HepG2 (cell line): ENCODE measurements around the gene BTG2. TPM values are rescaled to one million over a fixed set of nuclear protein-coding genes. Genes with fewer than 3 reads are reported as not detected.

ENCODE experiments used
- ATAC-seq: fragments of 200-7000 bp; cut with Tn5 transposase; 3 replicates; pipeline ENCODE4 v1.9.1; 2020; ENCODE audit warnings: mild to moderate bottlenecking, moderate library complexity
- BruUV-seq: library from RNA; stranded (reverse); fragments of 400-500 nt; replicated peaks from 2 replicates; lab custom pipeline; 2021; lab: Mats Ljungman, UMichigan
- CTCF ChIA-PET: fragments of 300-600 bp; formaldehyde crosslinking; extraction: SDS; loops from one replicate; lab custom pipeline; 2021; ENCODE audit warnings: low total read pairs, inconsistent platforms, low intra/inter-chr PET ratio; lab: Yijun Ruan, JAX
- POLR2A ChIA-PET: fragments of 350-600 bp; sonication (Branson Sonifier 250); formaldehyde crosslinking; loops from one replicate; lab custom pipeline; 2020; ENCODE audit warnings: antibody characterized with exemption, inconsistent platforms; lab: Yijun Ruan, JAX
- DNase-seq: peaks from one replicate; pipeline ENCODE4 v3.0.0-alpha.2; 2015; ENCODE audit warnings: low spot score
- FAIRE-seq: peaks from 3 replicates; lab custom pipeline; 2011; peaks lifted over from hg19 to GRCh38; lab: Jason Lieb, UNC
- H2AFZ ChIP-seq: one replicate; pipeline ENCODE4 v1.6.1; 2011; ENCODE audit warnings: low read length, inconsistent platforms
- H3K27ac ChIP-seq: fragments of 300-600 bp; 3 replicates; pipeline ENCODE4 v1.8.0; 2011; ENCODE audit warnings: mixed run types, mild to moderate bottlenecking, mixed read lengths, low read length, inconsistent platforms; ENCODE audit not compliant: insufficient read depth; ENCODE audit errors: extremely low read length
- H3K27me3 ChIP-seq, 2 experiments: fragments of 200-600 bp in 1 of 2; 2 replicates in 1 of 2; 3 replicates in 1 of 2; pipeline versions ENCODE4 v1.6.0 to v1.8.0; 2011; ENCODE audit warnings: low read length in 2 of 2, mild to moderate bottlenecking in 2 of 2, moderate library complexity in 2 of 2, inconsistent platforms in 1 of 2; ENCODE audit not compliant: insufficient read depth in 2 of 2, control insufficient read depth in 1 of 2
- H3K36me3 ChIP-seq, 2 experiments: fragments of 200-600 bp in 1 of 2; replicated peaks in 1 of 2; 2 replicates in 1 of 2; 3 replicates in 1 of 2; pipeline versions ENCODE4 v1.5.1 to v1.8.0; 2011; ENCODE audit warnings: low read length in 2 of 2, inconsistent platforms in 1 of 2; ENCODE audit not compliant: insufficient read depth in 2 of 2, control insufficient read depth in 1 of 2
- H3K4me1 ChIP-seq: 2 replicates; pipeline ENCODE4 v1.5.1; 2012; ENCODE audit warnings: low read length, inconsistent platforms; ENCODE audit not compliant: insufficient read depth
- H3K4me2 ChIP-seq: 2 replicates; pipeline ENCODE4 v1.6.0; 2011; ENCODE audit warnings: low read depth, low read length, inconsistent platforms
- H3K4me3 ChIP-seq, 3 experiments: fragments of 200-600 bp in 1 of 3; sonication (generic), shearing (Covaris generic) in 1 of 3; replicated peaks in 1 of 3; 2 replicates each; pipeline ENCODE4 v1.5.1; 2011 to 2016; ENCODE audit warnings: low read length in 3 of 3, inconsistent platforms in 2 of 3, low read depth in 2 of 3, mild to moderate bottlenecking in 2 of 3, control low read depth in 1 of 3, mixed read lengths in 1 of 3; ENCODE audit not compliant: insufficient read depth in 1 of 3
- H3K79me2 ChIP-seq: one replicate; pipeline ENCODE4 v1.6.1; 2011; ENCODE audit warnings: low read length, inconsistent platforms; ENCODE audit not compliant: insufficient read depth
- H3K9ac ChIP-seq: 2 replicates; pipeline ENCODE4 v1.6.0; 2011; ENCODE audit warnings: mild to moderate bottlenecking, low read depth, low read length, inconsistent platforms; ENCODE audit not compliant: insufficient read depth
- H3K9me3 ChIP-seq: 2 replicates; pipeline ENCODE4 v1.5.1; 2012; ENCODE audit warnings: mild to moderate bottlenecking, low read length
- H4K20me1 ChIP-seq: 2 replicates; pipeline ENCODE4 v1.6.0; 2011; ENCODE audit warnings: inconsistent platforms, mild to moderate bottlenecking, low read length, moderate library complexity; ENCODE audit not compliant: insufficient read depth
- BHLHE40 ChIP-seq: IDR thresholded peaks from 2 replicates; pipeline ENCODE4 v1.6.1; 2011; ENCODE audit warnings: low read length, improper control_type of control experiment
- CREM ChIP-seq, 2 experiments: sonication (generic) in 1 of 2; formaldehyde crosslinking in 1 of 2; IDR thresholded peaks; 2 replicates each; pipeline versions ENCODE4 v1.4.0 to v1.6.1; 2016 to 2020; ENCODE audit warnings: antibody characterized with exemption in 1 of 2, mild to moderate bottlenecking in 1 of 2, missing genetic modification reagents in 1 of 2
- EED ChIP-seq: sonication (generic); formaldehyde crosslinking; IDR thresholded peaks from 2 replicates; pipeline ENCODE4 v1.5.0; 2020; ENCODE audit warnings: mild to moderate bottlenecking, missing genetic modification reagents
- HIVEP1 ChIP-seq: sonication (generic); formaldehyde crosslinking; IDR thresholded peaks from 2 replicates; pipeline ENCODE4 v1.4.0; 2020; ENCODE audit warnings: mild to moderate bottlenecking, missing genetic modification reagents
- HMGA1 ChIP-seq: sonication (generic); formaldehyde crosslinking; conservative IDR thresholded peaks from 2 replicates; pipeline ENCODE4 v1.4.0; 2020; ENCODE audit warnings: missing genetic modification reagents
- MED1 ChIP-seq: sonication (generic); formaldehyde crosslinking; IDR thresholded peaks from 2 replicates; pipeline ENCODE4 v1.4.0; 2020; ENCODE audit warnings: missing genetic modification reagents
- PHB2 ChIP-seq: fragments of 450-650 bp; IDR thresholded peaks from 2 replicates; pipeline ENCODE4 v1.6.1; 2018; ENCODE audit not compliant: partially characterized antibody
- SP5 ChIP-seq: IDR thresholded peaks from 2 replicates; pipeline ENCODE4 v1.6.1; 2016; ENCODE audit warnings: low read depth, borderline replicate concordance
- ZBTB21 ChIP-seq: sonication (generic); formaldehyde crosslinking; IDR thresholded peaks from 2 replicates; pipeline ENCODE4 v1.4.0; 2020; ENCODE audit warnings: missing genetic modification reagents
- ZNF34 ChIP-seq: sonication (generic); formaldehyde crosslinking; IDR thresholded peaks from 2 replicates; pipeline ENCODE4 v1.4.0; 2020; ENCODE audit warnings: mild to moderate bottlenecking, missing genetic modification reagents, borderline replicate concordance
- ZNF343 ChIP-seq: sonication (generic); formaldehyde crosslinking; IDR thresholded peaks from 2 replicates; pipeline ENCODE4 v1.4.0; 2020; ENCODE audit warnings: mild to moderate bottlenecking, missing genetic modification reagents
- WGBS: methylation state at CpG from one replicate; pipeline ENCODE4 v1.1.6; 2017; ENCODE audit warnings: low lambda C conversion rate; 5-methylcytosine and 5-hydroxymethylcytosine counted together
- in situ Hi-C: cut with HindIII; loops from 2 replicates; pipeline ENCODE4 v1.10.0; 2017; ENCODE audit warnings: low pct_unique_long_range_greater_than_20kb; ENCODE audit not compliant: extremely low pct_ligation_motif_present
- intact Hi-C: fragments of 100-400 bp; cut with micrococcal nuclease; formaldehyde crosslinking; loops from one replicate; pipeline ENCODE4 v1.10.0; 2022; ENCODE audit not compliant: unreplicated experiment
- polyA plus RNA-seq, 8 experiments: library from polyadenylated mRNA; depleted of rRNA in 3 of 8; stranded (reverse) in 7 of 8; unstranded in 1 of 8; fragments of >200 nt; fragmentation: Illumina TruSeq in 4 of 8; extraction: Trizol in 4 of 8; gene quantifications; 2 replicates each; pipeline versions ENCODE4 v1.2.1 to v1.2.3, GENCODE V29; 2011 to 2016; ENCODE audit warnings: low read depth in 4 of 8, missing spikeins in 1 of 8, mixed read lengths in 1 of 8; ENCODE audit not compliant: insufficient read depth in 1 of 8
- total RNA-seq, 5 experiments: library from RNA; depleted of rRNA; stranded (reverse); fragments of >200 nt; fragmentation: Illumina TruSeq; extraction: Trizol; gene quantifications; 2 replicates each; pipeline ENCODE4 v1.2.3, GENCODE V29; 2016; ENCODE audit warnings: low read depth in 1 of 5
- TF ChIP-seq, protein P1 (sequence below): sonication (generic); formaldehyde crosslinking; IDR thresholded peaks from 2 replicates; pipeline ENCODE4 v1.4.0; 2020; ENCODE audit warnings: missing genetic modification reagents
- TF ChIP-seq, protein P2 (sequence below): sonication (generic); formaldehyde crosslinking; IDR thresholded peaks from 2 replicates; pipeline ENCODE4; 2020; ENCODE audit warnings: missing genetic modification reagents, mild to moderate bottlenecking, borderline replicate concordance

Gene BTG2
- total and polyA plus RNA-seq, 2 of the 13 experiments (the other 11 are each of a cell fraction or from before 2014, with no cell fraction given), result 13.6 to 18.3 TPM

DNA sequence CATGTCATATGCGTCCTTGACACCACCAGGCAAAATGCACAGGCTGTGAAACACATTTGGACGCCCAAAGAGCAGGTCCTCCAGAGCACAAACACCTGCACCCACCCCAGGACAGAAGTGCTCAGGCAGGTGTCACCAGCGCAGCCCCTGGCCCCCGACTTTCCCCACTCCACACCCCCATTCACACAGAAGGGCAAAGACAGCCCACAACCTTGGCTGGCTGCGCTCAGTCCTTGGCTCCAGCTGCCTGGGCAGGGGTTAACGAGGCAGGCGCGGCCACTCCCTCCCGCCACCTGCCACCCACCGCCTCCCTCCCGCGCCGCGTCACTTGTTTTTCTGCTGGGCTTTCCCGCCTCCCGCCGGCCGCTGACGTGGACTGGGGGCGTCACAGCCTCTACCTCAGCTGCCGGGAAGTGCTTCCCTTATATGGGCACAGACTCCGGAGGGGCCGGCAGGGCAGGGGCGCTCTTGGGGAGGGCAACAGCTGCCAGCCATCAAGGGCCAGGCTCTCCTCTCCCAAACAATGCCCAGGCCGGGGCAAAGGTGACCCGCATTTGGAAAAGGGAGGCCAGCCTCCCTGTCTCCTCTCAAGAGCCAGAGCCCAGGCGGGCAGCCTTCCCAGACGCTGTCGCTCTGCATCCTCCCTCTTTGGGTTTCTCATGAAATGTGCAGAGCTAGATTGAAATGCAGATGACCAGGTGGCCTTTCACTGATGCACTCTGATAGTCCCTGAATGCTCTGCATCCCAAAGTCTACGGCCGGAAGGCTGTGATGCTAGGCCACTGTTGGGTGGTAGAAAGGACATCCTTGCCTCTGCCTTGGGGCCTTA is 14.8 kb upstream of the BTG2 start:
- H3K4me1 ChIP-seq, result peaks cover 36% of the 10 kb centered on the region
- WGBS, result 33% methylated on average over 25 of the region's 31 CpGs
- peak overlapping the region; percentile 78 for H3K4me2 ChIP-seq
- ChIA-PET CTCF (no interaction called here), POLR2A (interaction anchor here (0.9 to 6.5 kb wide), 4 partner anchors 8 to 35 kb away, joined by 5 to 77 read pairs (median 6); partner anchors contain the start of gene BTG2)
- no TSS peak for BruUV-seq
- peak overlapping the region; percentile 60; the same call in 1 of the 2 replicates for H3K9ac ChIP-seq
- peak overlapping the region in 2 of 3 experiments; percentile 30 to 53; a peak in 4 of 6 replicates for H3K4me3 ChIP-seq
- H3K9me3 ChIP-seq, result no peaks in the 10 kb centered on the region
- intact Hi-C loops (no loop called here), in situ Hi-C loops (no loop called here)
- peaks cover 0 to 49% of the 10 kb centered on the region in 2 experiments; a peak in 4 of 5 replicates for H3K27me3 ChIP-seq
- ATAC-seq, result peak; percentile 72
- no peaks in the 10 kb centered on the region for H3K36me3 ChIP-seq
- DNase-seq, result peak; percentile 53
- no peak overlapping the region for H2AFZ ChIP-seq
- no peaks in the 10 kb centered on the region for H4K20me1 ChIP-seq
- H3K27ac ChIP-seq, result peak overlapping the region; percentile 32
- FAIRE-seq, result no peak
- no peaks in the 10 kb centered on the region for H3K79me2 ChIP-seq
- TF ChIP-seq ZNF343, result no peak
- no peak for TF ChIP-seq PHB2
- TF ChIP-seq HMGA1 (CRISPR knock-in tag), result no peak
- TF ChIP-seq, protein P1, sequence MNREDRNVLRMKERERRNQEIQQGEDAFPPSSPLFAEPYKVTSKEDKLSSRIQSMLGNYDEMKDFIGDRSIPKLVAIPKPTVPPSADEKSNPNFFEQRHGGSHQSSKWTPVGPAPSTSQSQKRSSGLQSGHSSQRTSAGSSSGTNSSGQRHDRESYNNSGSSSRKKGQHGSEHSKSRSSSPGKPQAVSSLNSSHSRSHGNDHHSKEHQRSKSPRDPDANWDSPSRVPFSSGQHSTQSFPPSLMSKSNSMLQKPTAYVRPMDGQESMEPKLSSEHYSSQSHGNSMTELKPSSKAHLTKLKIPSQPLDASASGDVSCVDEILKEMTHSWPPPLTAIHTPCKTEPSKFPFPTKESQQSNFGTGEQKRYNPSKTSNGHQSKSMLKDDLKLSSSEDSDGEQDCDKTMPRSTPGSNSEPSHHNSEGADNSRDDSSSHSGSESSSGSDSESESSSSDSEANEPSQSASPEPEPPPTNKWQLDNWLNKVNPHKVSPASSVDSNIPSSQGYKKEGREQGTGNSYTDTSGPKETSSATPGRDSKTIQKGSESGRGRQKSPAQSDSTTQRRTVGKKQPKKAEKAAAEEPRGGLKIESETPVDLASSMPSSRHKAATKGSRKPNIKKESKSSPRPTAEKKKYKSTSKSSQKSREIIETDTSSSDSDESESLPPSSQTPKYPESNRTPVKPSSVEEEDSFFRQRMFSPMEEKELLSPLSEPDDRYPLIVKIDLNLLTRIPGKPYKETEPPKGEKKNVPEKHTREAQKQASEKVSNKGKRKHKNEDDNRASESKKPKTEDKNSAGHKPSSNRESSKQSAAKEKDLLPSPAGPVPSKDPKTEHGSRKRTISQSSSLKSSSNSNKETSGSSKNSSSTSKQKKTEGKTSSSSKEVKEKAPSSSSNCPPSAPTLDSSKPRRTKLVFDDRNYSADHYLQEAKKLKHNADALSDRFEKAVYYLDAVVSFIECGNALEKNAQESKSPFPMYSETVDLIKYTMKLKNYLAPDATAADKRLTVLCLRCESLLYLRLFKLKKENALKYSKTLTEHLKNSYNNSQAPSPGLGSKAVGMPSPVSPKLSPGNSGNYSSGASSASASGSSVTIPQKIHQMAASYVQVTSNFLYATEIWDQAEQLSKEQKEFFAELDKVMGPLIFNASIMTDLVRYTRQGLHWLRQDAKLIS (CRISPR knock-in tag), result no peak
- peak; percentile 35; the same call in 1 of the 2 replicates for TF ChIP-seq SP5 (CRISPR knock-in tag)
- TF ChIP-seq EED (CRISPR knock-in tag), result 0 out of 2 replicates have a peak, but pooled peaks have one; percentile 33
- TF ChIP-seq, protein P2, sequence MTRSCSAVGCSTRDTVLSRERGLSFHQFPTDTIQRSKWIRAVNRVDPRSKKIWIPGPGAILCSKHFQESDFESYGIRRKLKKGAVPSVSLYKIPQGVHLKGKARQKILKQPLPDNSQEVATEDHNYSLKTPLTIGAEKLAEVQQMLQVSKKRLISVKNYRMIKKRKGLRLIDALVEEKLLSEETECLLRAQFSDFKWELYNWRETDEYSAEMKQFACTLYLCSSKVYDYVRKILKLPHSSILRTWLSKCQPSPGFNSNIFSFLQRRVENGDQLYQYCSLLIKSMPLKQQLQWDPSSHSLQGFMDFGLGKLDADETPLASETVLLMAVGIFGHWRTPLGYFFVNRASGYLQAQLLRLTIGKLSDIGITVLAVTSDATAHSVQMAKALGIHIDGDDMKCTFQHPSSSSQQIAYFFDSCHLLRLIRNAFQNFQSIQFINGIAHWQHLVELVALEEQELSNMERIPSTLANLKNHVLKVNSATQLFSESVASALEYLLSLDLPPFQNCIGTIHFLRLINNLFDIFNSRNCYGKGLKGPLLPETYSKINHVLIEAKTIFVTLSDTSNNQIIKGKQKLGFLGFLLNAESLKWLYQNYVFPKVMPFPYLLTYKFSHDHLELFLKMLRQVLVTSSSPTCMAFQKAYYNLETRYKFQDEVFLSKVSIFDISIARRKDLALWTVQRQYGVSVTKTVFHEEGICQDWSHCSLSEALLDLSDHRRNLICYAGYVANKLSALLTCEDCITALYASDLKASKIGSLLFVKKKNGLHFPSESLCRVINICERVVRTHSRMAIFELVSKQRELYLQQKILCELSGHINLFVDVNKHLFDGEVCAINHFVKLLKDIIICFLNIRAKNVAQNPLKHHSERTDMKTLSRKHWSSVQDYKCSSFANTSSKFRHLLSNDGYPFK, result 0 out of 2 replicates have a peak, but pooled peaks have one; percentile 36
- 0 out of 2 replicates have a peak, but pooled peaks have one; percentile 28 for TF ChIP-seq MED1 (CRISPR knock-in tag)
- 0 out of 2 replicates have a peak, but pooled peaks have one; percentile 49 for TF ChIP-seq HIVEP1 (CRISPR knock-in tag)
- TF ChIP-seq ZBTB21, result peak; percentile 75
- TF ChIP-seq BHLHE40, result no peak
- no peak for TF ChIP-seq ZNF34 (CRISPR knock-in tag)
- 0 out of 2 replicates have a peak, but pooled peaks have one; percentile 39 for TF ChIP-seq CREM (IDR thresholded peaks at IDR 0.05)
- TF ChIP-seq CREM (CRISPR knock-in tag; IDR thresholded peaks at IDR 0.05), result no peak
